Right lobe of liver (tissue), 4 donors: ENCODE data around the gene DNAJC11.

Experiments used
- CTCF ChIP-seq, 4 donors: fragments of 200-600 bp in 3 of 4; fragments of 450-650 bp in 1 of 4; IDR thresholded peaks; one replicate each; pipeline versions ENCODE4 v1.5.1 to v1.8.0; 2016 to 2022; ENCODE audit warnings: antibody characterized with exemption in 4 of 4, mild to moderate bottlenecking in 2 of 4
- POLR2A ChIP-seq: fragments of 450-650 bp; IDR thresholded peaks from one replicate; pipeline ENCODE4 v1.6.1; 2017; ENCODE audit warnings: antibody characterized with exemption, mild to moderate bottlenecking
- donor health status: DM: no; HTN: no; CAD: no.
- donor health status: DM: no; HTN: no; CAD: no.
- donor health status: DM: no; HTN: yes; CAD: no.

- TF ChIP-seq POLR2A = no peak
- TF ChIP-seq CTCF (IDR thresholded peaks at IDR 0.05) = no peak
These were observed 13.6 kb downstream of the DNAJC11 start for GRCh38 chr1:6688001-6688400.
